SK-MEL-5 (cell line): ENCODE measurements around the gene L3MBTL3. TPM values are rescaled to one million over a fixed set of nuclear protein-coding genes. Genes with fewer than 3 reads are reported as not detected.
A peak's percentile ranks its signal among the peaks of the same experiment; 100 is the strongest.
"Not testable (repeated sequence)": the region's sequence is repeated elsewhere in the genome, so short reads cannot be mapped to it uniquely, and the experiment has no call there.

Source experiments
- DNase-seq: peaks from one replicate; pipeline ENCODE4 v3.0.0-alpha.2; 2016; ENCODE audit warnings: low read depth, low spot score
- in situ Hi-C: cut with HindIII; loops from 2 replicates; pipeline ENCODE4 v1.10.0; 2016; ENCODE audit warnings: low sequenced_read_pairs, high pct_unique_total_duplicates, low pct_unique_long_range_greater_than_20kb
- total RNA-seq: library from RNA; depleted of rRNA; stranded (reverse); fragments of >200 nt; shearing (Covaris generic); gene quantifications from 2 replicates; pipeline ENCODE4 v1.2.3, GENCODE V29; 2014

L3MBTL3 gene
- total RNA-seq, 1 experiment from 2014 or later, result 6.8 TPM

DNA sequence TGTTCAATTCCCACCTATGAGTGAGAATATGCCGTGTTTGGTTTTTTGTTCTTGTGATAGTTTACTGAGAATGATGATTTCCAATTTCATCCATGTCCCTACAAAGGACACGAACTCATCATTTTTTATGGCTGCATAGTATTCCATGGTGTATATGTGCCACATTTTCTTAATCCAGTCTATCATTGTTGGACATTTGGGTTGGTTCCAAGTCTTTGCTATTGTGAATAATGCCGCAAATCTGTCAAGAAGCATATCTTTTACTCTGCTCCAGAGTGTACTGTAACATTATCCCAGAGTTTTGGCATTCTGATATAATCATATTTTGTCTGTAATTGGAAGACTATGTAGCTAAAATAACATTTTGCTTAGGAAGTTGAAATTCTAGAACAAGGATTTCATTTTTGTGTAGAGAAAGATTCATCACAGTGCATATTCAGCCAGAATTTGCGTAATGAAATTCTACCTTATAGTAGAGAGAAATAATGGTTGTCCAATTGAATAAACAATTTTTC is 98.9 kb downstream of the L3MBTL3 start:
- in situ Hi-C loops, result not testable (repeated sequence)

DNA sequence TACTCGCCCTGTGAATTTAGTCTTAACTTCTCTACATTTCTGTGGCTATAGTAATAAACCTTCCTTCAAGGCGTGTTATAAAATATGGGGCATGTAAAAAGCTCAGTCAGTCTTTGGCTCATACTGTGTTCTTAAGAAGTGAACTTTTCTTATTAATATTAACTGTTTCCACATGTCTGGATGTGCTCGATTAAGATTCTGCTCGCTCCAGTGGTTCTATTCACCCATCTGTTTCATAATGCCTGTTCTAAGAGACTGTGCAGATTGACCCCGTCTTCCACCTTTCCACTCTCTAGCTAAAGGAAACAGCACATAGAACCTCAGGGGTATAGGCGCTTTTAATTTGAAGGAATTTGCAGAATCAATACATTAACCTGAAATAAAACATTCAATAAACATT is 99.9 kb downstream of the L3MBTL3 start:
- in situ Hi-C loops, result no loop called here
- no peak for DNase-seq

More for the DNA sequence above, 98.9 kb downstream of the L3MBTL3 start:
- DNase-seq, result not testable (repeated sequence)

DNA sequence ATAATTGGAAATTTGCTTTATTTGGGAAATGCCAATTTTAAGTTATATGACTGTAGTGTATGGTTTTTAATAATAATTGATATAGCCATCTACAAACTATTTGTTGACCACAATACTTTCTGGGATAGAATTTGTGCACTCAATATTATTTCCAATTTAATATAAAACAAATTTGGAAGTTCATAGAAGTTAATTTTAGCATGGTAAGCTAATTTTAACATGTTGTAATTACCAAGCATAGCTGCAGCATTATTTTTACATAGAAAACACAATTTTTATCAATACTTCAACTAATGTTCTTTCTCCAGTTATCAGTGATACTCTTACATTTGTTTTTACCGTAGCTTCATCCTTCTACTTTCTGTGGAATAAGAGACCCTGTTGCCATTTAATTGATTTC is 100.8 kb downstream of the L3MBTL3 start:
- in situ Hi-C loops, result no loop called here
- DNase-seq, result no peak

- in situ Hi-C loops, result no loop called here
- DNase-seq, result no peak
Measured at GRCh38 chr6:130120731-130121130, 102.3 kb downstream of the L3MBTL3 start.

DNA sequence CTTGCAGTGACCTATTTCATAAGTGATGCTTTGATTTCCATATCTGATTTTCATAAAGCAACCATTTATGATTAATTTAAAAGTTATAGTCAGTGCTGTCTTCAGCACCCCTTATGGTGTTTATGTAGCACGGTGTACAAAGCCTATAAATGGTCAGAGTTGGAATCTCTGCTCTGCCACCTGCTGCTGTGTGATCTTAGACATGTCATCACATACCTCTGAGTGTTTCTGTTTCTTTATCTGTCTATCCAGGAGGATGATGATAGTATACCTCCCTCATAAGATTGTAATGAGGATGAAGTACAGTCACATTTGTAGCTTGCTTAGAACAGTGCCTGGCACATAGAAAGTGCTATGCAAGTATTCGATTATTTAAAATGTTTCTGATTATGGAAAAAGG is 103.9 kb downstream of the L3MBTL3 start:
- no peak for DNase-seq

DNA sequence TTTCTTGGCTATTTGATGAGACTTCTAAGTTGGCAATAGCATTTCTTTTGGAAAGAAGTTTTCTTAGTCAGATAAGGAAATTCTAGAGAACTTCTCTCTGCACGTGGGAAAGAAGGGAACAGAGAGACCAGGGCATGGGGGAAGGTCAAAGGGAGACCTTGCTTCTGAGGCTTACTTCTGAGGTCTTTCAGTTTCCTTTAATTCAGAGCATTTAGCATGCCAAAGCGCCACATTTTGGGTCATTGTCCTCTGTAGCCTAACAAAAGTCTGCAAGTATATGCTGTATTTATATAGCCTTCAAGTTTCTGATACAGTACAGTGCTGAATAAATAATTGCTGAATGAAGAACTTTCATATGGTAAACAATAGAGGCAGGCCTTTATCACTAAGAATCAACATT is 108.8 kb downstream of the L3MBTL3 start:
- no peak for DNase-seq
- in situ Hi-C loops, result no loop called here

More for the DNA sequence above, 103.9 kb downstream of the L3MBTL3 start:
- in situ Hi-C loops, result no loop called here

GRCh38 chr6:130128326-130128725 is 109.9 kb downstream of the L3MBTL3 start:
- in situ Hi-C loops, result no loop called here
- DNase-seq, result no peak

GRCh38 chr6:130129762-130130246 is 111.4 kb downstream of the L3MBTL3 start:
- in situ Hi-C loops, result no loop called here
- no peak for DNase-seq

DNA sequence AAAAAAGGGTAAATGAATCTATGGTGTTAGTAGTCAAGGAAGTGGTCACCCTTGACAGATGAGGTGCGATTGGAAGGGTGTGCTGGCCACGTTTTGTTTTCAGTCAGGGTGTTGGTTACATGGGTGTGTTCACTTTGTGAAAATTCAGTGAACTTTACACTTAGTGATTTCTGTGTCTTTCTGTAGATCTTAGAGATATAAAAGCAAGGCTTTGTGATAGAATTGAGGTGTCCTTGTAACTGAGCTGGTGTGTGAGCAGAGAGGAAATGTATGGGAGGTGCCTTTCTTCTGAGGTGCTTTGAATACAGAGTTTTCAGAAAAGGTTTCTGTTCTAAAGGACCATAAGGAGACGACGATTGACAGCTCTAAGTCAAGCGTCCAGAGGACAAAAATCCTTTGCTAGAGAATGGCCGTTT is 113.9 kb downstream of the L3MBTL3 start:
- in situ Hi-C loops, result no loop called here
- no peak for DNase-seq

GRCh38 chr6:130134582-130134981 is 116.2 kb downstream of the L3MBTL3 start:
- in situ Hi-C loops, result no loop called here
- no peak for DNase-seq

DNA sequence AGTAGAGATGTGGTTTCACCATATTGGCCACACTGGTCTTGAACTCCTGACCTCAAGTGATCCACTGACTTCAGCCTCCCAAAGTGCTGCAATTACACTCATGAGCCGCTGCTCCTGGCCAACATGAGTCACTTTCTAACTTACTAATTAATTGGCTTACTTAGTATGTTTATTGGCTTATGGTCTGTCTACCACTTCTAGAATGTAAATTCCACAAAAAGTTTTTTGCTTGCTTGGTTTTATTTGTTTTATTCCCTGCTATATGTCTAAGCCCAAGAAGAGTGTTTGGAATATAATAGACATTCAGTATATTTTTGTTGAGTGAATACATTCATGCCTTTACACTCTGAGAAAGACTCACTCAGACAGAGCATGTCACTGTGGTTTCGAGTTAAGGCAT is 118.4 kb downstream of the L3MBTL3 start:
- no peak for DNase-seq
- in situ Hi-C loops, result no loop called here

GRCh38 chr6:130138116-130138908 is 119.9 kb downstream of the L3MBTL3 start:
- in situ Hi-C loops, result no loop called here
- DNase-seq, result no peak

GRCh38 chr6:130138909-130139242 is 120.5 kb downstream of the L3MBTL3 start:
- no peak for DNase-seq
- in situ Hi-C loops, result no loop called here

GRCh38 chr6:130140084-130140483 is 121.7 kb downstream of the L3MBTL3 start:
- in situ Hi-C loops, result no loop called here
- DNase-seq, result no peak

DNA sequence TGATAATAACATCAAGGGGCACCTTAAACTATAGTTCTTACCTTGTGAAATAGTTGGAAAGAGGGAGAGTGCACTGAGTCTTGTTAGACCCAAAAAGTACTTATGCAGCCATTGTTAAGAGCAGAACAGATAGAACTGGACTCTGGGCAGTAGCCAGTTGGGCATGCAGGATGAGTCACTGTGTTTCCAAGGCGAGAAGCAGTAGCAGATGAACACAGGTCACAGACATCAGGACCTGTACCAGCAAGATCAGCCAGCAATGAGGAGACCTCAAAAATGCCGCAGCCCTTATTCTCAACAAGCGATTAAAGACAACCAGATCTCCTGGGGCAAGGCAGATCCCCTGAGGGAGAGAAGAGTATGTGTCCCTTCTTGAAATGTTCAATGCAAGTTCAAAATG is 125.3 kb downstream of the L3MBTL3 start:
- in situ Hi-C loops, result no loop called here
- no peak for DNase-seq

DNA sequence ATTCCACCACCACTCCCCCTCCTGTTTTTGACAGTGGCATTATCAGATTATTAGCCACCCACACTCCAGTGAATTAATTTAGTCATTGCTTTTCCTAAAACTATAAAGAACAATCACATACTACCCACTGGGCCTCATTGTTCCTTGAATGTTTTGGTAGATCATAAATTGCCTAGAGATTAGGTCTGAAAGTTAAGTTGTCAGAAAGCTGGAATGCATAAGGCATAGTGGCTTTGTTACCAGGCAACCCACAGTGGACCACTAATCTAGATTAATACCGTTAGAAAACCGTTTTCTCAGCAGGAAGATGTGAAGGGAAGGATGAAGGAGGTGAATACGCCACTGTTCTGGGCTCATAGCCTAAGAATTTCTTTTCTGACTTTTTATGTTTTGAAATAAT is 128.7 kb downstream of the L3MBTL3 start:
- in situ Hi-C loops, result no loop called here

GRCh38 chr6:130148181-130148580 is 129.8 kb downstream of the L3MBTL3 start:
- DNase-seq, result peak; percentile 48
- in situ Hi-C loops, result no loop called here

More for the DNA sequence above, 128.7 kb downstream of the L3MBTL3 start:
- DNase-seq, result no peak

DNA sequence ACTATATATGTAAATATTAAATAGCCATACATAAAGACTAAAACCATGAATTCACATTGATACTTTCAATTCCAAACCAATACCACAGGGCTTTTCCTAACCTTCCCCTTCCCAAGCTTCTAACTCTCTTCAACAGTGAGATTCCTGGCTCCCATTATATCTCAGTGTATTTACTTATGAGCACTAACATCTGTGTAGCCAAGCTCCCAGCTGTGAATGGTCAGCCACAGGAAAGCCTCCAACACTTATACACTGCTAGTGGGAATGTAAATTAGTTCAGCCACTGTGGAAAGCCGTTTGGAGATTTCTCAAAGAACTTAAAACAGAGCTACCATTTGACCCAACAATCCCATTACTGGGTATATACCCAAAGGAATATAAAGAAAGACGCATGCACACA is 130.6 kb downstream of the L3MBTL3 start:
- DNase-seq, in situ Hi-C loops: not testable (repeated sequence)

DNA sequence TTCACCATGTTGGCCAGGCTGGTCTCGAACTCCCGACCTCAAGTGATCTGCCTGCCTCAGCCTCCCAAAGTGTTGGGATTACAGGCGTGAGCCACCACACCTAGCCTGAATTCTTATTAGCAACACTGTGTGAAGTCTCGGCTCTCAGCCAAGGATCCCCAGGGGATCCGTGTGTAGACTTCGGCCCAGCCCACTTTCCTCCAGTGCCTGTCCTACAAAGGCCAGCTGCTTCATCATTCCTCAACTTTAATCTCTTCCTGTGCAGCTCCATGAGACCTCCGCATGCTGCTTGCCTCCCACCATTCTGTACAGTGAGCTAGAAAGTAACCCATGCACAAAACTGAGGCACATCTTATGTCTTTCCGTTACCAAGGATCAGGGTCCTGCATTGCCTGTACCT is 132.5 kb downstream of the L3MBTL3 start:
- in situ Hi-C loops, result no loop called here
- no peak for DNase-seq
